ENCODE measurements around the gene MSANTD2. TPM values are rescaled to one million over a fixed set of nuclear protein-coding genes. Genes with fewer than 3 reads are reported as not detected.
A peak's percentile ranks its signal among the peaks of the same experiment; 100 is the strongest.

MSANTD2 gene
- total RNA-seq: 1 to 10 TPM; 7.3 to 9.0 TPM
- long read RNA-seq, partial matches to known transcripts: 0 of 7 reads
- long read RNA-seq, other reads (novel, unspliced or antisense): 4 of 7 reads

GRCh38 chr11:124800226-124800929, at the start of gene MSANTD2:
Gene MSANTD2 (minus strand): TSS chr11:124800406. CDS start chr11:124800380, 26 bp downstream.
- DNase-seq (peak; percentile 68 to 85), ATAC-seq (peak; percentile 95)
- intact Hi-C loops (cut with DNase I, micrococcal nuclease): no loop called here

GRCh38 chr11:124846070-124846673, 46.0 kb upstream of the MSANTD2 start:
- DNase-seq: no peak
- intact Hi-C loops (cut with DNase I, micrococcal nuclease): no loop called here
- ATAC-seq: no peak

- ATAC-seq (no peak), DNase-seq (no peak)
- intact Hi-C loops (cut with DNase I, micrococcal nuclease): no loop called here
These were observed 44.5 kb upstream of the MSANTD2 start for GRCh38 chr11:124844664-124845079.

GRCh38 chr11:124843616-124843910, 43.4 kb upstream of the MSANTD2 start:
- ATAC-seq: no peak
- intact Hi-C loops (cut with DNase I, micrococcal nuclease): no loop called here

GRCh38 chr11:124842305-124842704, 42.1 kb upstream of the MSANTD2 start:
- DNase-seq (no peak), ATAC-seq (no peak)

More at GRCh38 chr11:124843616-124843910, 43.4 kb upstream of the MSANTD2 start:
- DNase-seq: no peak

GRCh38 chr11:124841840-124842239, 41.6 kb upstream of the MSANTD2 start:
- DNase-seq (no peak), ATAC-seq (no peak)
- intact Hi-C loops (cut with DNase I, micrococcal nuclease): no loop called here

More at GRCh38 chr11:124842305-124842704, 42.1 kb upstream of the MSANTD2 start:
- intact Hi-C loops (cut with DNase I, micrococcal nuclease): no loop called here

GRCh38 chr11:124841201-124841600, 41.0 kb upstream of the MSANTD2 start:
- DNase-seq: no peak
- intact Hi-C loops (cut with DNase I, micrococcal nuclease): no loop called here

GRCh38 chr11:124840666-124841065, 40.5 kb upstream of the MSANTD2 start:
- no peak for ATAC-seq
- intact Hi-C loops (cut with DNase I, micrococcal nuclease): no loop called here
- no peak for DNase-seq

More at GRCh38 chr11:124841201-124841600, 41.0 kb upstream of the MSANTD2 start:
- ATAC-seq: no peak

GRCh38 chr11:124839972-124840621, 39.9 kb upstream of the MSANTD2 start:
- intact Hi-C loops (cut with DNase I, micrococcal nuclease): loop anchor here in 1 of 2 donors (10.0 kb wide), 2 partner anchors 75 to 175 kb away; partner anchors contain the start of gene ESAM
- no peak for ATAC-seq

GRCh38 chr11:124839128-124839971, 39.1 kb upstream of the MSANTD2 start:
- intact Hi-C loops (cut with DNase I, micrococcal nuclease): loop anchor here in 1 of 2 donors (10.0 kb wide), 2 partner anchors 75 to 175 kb away; partner anchors contain the start of gene ESAM
- DNase-seq: no peak

More at GRCh38 chr11:124839972-124840621, 39.9 kb upstream of the MSANTD2 start:
- DNase-seq: no peak

GRCh38 chr11:124838805-124839127, 38.6 kb upstream of the MSANTD2 start:
- DNase-seq (no peak), ATAC-seq (no peak)
- intact Hi-C loops (cut with DNase I, micrococcal nuclease): loop anchor here in 1 of 2 donors (10.0 kb wide), 2 partner anchors 74 to 174 kb away; partner anchors contain the start of gene ESAM

More at GRCh38 chr11:124839128-124839971, 39.1 kb upstream of the MSANTD2 start:
- no peak for ATAC-seq

- no peak for DNase-seq
- intact Hi-C loops (cut with DNase I, micrococcal nuclease): loop anchor here in 1 of 2 donors (10.0 kb wide), 2 partner anchors 73 to 173 kb away; partner anchors contain the start of gene ESAM
- ATAC-seq: peak; percentile 55
These were observed 37.3 kb upstream of the MSANTD2 start for GRCh38 chr11:124837491-124837856.

- intact Hi-C loops (cut with DNase I, micrococcal nuclease): loop anchor here in 1 of 2 donors (10.0 kb wide), 2 partner anchors 71 to 171 kb away; partner anchors contain the start of gene ESAM
- no peak for DNase-seq
- ATAC-seq: no peak
These were observed 35.7 kb upstream of the MSANTD2 start for GRCh38 chr11:124835918-124836317.

GRCh38 chr11:124834526-124835180, 34.4 kb upstream of the MSANTD2 start:
- intact Hi-C loops (cut with DNase I, micrococcal nuclease): loop anchor here in 1 of 2 donors (10.0 kb wide), 2 partner anchors 70 to 170 kb away; partner anchors contain the start of gene ESAM
- DNase-seq: no peak
- peak; percentile 68 for ATAC-seq

- ATAC-seq (no peak), DNase-seq (no peak)
- intact Hi-C loops (cut with DNase I, micrococcal nuclease): loop anchor here in 1 of 2 donors (10.0 kb wide), 2 partner anchors 68 to 168 kb away; partner anchors contain the start of gene ESAM
These were observed 32.4 kb upstream of the MSANTD2 start for GRCh38 chr11:124832571-124832970.

- DNase-seq (no peak), ATAC-seq (no peak)
- intact Hi-C loops (cut with DNase I, micrococcal nuclease): loop anchor here in 1 of 2 donors (10.0 kb wide), 2 partner anchors 67 to 167 kb away; partner anchors contain the start of gene ESAM
These were observed 31.7 kb upstream of the MSANTD2 start for GRCh38 chr11:124831897-124832296.

GRCh38 chr11:124830749-124831148, 30.5 kb upstream of the MSANTD2 start:
- DNase-seq: no peak
- intact Hi-C loops (cut with DNase I, micrococcal nuclease): loop anchor here in 1 of 2 donors (10.0 kb wide), 2 partner anchors 66 to 166 kb away; partner anchors contain the start of gene ESAM
- no peak for ATAC-seq

GRCh38 chr11:124829986-124830385, 29.8 kb upstream of the MSANTD2 start:
- DNase-seq: no peak
- no peak for ATAC-seq
- intact Hi-C loops (cut with DNase I, micrococcal nuclease): loop anchor here in 1 of 2 donors (10.0 kb wide), 2 partner anchors 65 to 165 kb away; partner anchors contain the start of gene ESAM
